Measurements from ENCODE around the gene FAM117B. TPM values are rescaled to one million over a fixed set of nuclear protein-coding genes. Genes with fewer than 3 reads are reported as not detected.

Gene FAM117B
- polyA plus RNA-seq, 1 experiment: 2.2 TPM

DNA sequence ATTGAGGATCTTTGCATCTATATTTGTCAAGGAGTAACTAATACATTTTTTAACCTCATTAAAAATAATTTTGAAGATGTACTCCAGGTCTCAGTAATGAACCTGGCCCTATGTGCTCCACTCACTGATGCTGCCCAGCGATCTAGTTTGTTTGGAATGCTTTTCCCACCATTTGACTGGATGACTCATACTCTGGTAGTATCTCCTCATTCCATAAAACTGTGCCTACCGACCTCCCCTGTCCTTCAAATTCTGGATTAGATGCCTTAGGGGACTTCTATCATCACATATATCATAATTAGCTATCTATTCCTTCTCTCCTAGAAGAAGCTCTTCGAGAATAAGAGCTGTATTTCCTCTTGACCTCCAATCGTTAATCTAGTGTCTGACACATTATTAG is 83.8 kb downstream of the FAM117B start:
- H3K4me3 ChIP-seq (ENCODE audit: low read depth, low read length): no peak overlapping the region
- H3K9me3 ChIP-seq (ENCODE audit: control insufficient read depth, insufficient read depth, low read length): peaks cover 10% of the 10 kb centered on the region
- TF ChIP-seq, protein P1, sequence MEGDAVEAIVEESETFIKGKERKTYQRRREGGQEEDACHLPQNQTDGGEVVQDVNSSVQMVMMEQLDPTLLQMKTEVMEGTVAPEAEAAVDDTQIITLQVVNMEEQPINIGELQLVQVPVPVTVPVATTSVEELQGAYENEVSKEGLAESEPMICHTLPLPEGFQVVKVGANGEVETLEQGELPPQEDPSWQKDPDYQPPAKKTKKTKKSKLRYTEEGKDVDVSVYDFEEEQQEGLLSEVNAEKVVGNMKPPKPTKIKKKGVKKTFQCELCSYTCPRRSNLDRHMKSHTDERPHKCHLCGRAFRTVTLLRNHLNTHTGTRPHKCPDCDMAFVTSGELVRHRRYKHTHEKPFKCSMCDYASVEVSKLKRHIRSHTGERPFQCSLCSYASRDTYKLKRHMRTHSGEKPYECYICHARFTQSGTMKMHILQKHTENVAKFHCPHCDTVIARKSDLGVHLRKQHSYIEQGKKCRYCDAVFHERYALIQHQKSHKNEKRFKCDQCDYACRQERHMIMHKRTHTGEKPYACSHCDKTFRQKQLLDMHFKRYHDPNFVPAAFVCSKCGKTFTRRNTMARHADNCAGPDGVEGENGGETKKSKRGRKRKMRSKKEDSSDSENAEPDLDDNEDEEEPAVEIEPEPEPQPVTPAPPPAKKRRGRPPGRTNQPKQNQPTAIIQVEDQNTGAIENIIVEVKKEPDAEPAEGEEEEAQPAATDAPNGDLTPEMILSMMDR (IDR thresholded peaks at IDR 0.05; ENCODE audit: low read depth, low read length): no peak
- no peak overlapping the region for H3K27ac ChIP-seq (ENCODE audit: low read depth, low read length)
- no peaks in the 10 kb centered on the region for H3K27me3 ChIP-seq (ENCODE audit: control insufficient read depth, insufficient read depth, low read length)
- peak; percentile 13 for DNase-seq (ENCODE audit: low read depth, low spot score)
- CTCF ChIA-PET: no interaction called here
- POLR2A ChIA-PET: no interaction called here

DNA sequence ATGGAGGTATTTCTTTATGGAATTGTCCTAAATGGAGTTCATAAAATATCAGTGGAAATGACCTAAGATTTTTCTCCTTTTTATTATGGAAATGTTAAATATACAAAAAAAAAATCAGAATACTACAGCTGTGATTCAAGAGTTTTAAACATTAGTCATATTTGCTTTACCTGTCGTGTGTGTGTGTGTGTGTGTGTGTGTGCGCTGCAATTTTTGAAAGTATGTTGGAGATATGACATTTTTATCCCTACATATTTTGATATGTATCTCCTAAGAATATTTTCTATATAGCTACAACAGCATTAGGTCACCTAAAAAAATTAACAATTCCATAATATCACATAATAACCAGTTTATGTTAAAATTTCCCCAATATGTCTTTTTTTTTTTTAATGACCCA is 85.5 kb downstream of the FAM117B start:
- ChIA-PET CTCF (interaction anchor here (0.7 kb wide), 1 partner anchor 505 kb away, joined by 5 read pairs; no protein-coding TSS in a partner anchor), POLR2A (interaction anchor here (0.7 kb wide), 1 partner anchor 1603 kb away, joined by 4 read pairs; no protein-coding TSS in a partner anchor)
- TF ChIP-seq, protein P1 (IDR thresholded peaks at IDR 0.05; ENCODE audit: low read depth, low read length): no peak

DNA sequence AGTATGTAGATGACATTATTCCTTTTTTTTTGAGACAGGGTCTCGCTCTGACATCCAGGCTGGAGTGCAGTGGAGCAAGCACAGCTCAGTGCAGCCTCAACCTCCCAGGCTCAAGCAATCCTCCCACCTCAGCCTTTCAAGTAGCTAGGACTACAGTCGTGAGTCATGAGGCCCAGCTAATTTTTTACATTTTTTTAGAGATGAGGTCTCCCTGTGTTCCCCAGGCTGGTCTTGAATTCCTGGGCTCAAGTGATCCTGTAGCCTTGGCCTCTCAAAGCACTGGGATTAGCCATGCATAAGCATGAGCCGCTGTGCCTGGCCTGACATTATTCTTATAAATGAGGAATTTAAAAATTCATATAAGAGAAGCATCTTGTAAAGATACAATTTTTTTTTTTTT is 86.9 kb downstream of the FAM117B start:
- peaks cover 3% of the 10 kb centered on the region for H3K9me3 ChIP-seq (ENCODE audit: control insufficient read depth, insufficient read depth, low read length)
- H3K27me3 ChIP-seq (ENCODE audit: control insufficient read depth, insufficient read depth, low read length): no peaks in the 10 kb centered on the region
- no peak overlapping the region for H3K27ac ChIP-seq (ENCODE audit: low read depth, low read length)
- TF ChIP-seq, protein P1 (IDR thresholded peaks at IDR 0.05; ENCODE audit: low read depth, low read length): no peak
- POLR2A ChIA-PET: interaction anchor here (0.7 kb wide), 1 partner anchor 347 kb away, joined by 3 read pairs; no protein-coding TSS in a partner anchor
- H3K4me3 ChIP-seq (ENCODE audit: low read depth, low read length): no peak overlapping the region
- CTCF ChIA-PET: no interaction called here
- DNase-seq (ENCODE audit: low read depth, low spot score): peak; percentile 43

More for the DNA sequence above, 85.5 kb downstream of the FAM117B start:
- no peak overlapping the region for H3K4me3 ChIP-seq (ENCODE audit: low read depth, low read length)
- no peaks in the 10 kb centered on the region for H3K27me3 ChIP-seq (ENCODE audit: control insufficient read depth, insufficient read depth, low read length)
- DNase-seq (ENCODE audit: low read depth, low spot score): no peak
- peaks cover 10% of the 10 kb centered on the region for H3K9me3 ChIP-seq (ENCODE audit: control insufficient read depth, insufficient read depth, low read length)
- no peak overlapping the region for H3K27ac ChIP-seq (ENCODE audit: low read depth, low read length)

DNA sequence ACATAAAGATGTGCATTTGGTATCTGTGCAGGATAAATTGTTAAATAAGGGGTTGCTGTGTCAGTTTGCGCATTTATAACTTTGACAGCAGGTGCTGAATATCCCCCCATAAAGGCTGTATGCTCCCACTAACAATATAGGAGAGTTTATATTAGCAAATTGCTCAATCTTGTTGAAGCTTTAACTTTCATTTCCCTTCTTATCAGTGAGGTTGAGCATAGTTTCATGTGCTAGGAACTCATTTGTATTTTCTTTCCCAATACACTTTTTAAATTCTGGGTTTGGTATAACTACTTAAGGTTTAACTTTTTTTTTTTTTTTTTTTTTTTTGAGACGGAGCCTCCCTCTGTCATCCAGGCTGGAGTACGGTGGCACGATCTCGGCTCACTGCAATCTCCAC is 89.0 kb downstream of the FAM117B start:
- CTCF ChIA-PET: no interaction called here
- Histone ChIP-seq H3K9me3 (ENCODE audit: control insufficient read depth, insufficient read depth, low read length) (no peaks in the 10 kb centered on the region), H3K4me3 (ENCODE audit: low read depth, low read length) (no peak overlapping the region), H3K27ac (ENCODE audit: low read depth, low read length) (no peak overlapping the region), H3K27me3 (ENCODE audit: control insufficient read depth, insufficient read depth, low read length) (no peaks in the 10 kb centered on the region)
- TF ChIP-seq, protein P1 (IDR thresholded peaks at IDR 0.05; ENCODE audit: low read depth, low read length): no peak
- DNase-seq (ENCODE audit: low read depth, low spot score): no peak
- POLR2A ChIA-PET: no interaction called here

DNA sequence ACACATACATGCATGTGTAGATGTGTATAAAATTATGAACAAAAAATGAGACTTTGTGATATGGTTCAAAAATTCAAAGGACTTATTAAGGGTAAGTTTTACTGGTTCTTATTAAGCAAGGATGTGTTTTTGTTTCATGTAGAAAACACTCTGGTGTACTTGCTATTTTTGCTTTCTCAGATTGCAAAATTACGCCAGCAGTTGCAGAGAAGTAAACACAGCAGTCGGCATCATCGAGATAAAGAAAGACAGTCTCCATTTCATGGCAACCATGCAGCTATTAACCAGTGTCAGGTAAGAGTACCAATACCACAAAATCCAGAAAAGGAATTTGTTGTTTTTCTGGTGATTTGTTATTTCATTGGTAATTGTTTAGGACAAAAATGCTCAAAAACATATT is 91.3 kb downstream of the FAM117B start:
- POLR2A ChIA-PET: no interaction called here
- H3K9me3 ChIP-seq (ENCODE audit: control insufficient read depth, insufficient read depth, low read length): no peaks in the 10 kb centered on the region
- no peaks in the 10 kb centered on the region for H3K27me3 ChIP-seq (ENCODE audit: control insufficient read depth, insufficient read depth, low read length)
- CTCF ChIA-PET: no interaction called here
- H3K27ac ChIP-seq (ENCODE audit: low read depth, low read length): no peak overlapping the region
- TF ChIP-seq, protein P1 (IDR thresholded peaks at IDR 0.05; ENCODE audit: low read depth, low read length): no peak
- no peak for DNase-seq (ENCODE audit: low read depth, low spot score)
- no peak overlapping the region for H3K4me3 ChIP-seq (ENCODE audit: low read depth, low read length)
